Heart right ventricle (tissue), 16 donors: ENCODE data around the gene PTPN2. TPM values are rescaled to one million over a fixed set of nuclear protein-coding genes. Genes with fewer than 3 reads are reported as not detected.

Experiments
- ATAC-seq, 8 donors: fragments of 200-7000 bp; cut with Tn5 transposase; one replicate each; pipeline ENCODE4 v1.9.1; 2020; ENCODE audit warnings: mild to moderate bottlenecking in 8 of 8, moderate library complexity in 8 of 8, moderate number of reproducible peaks in 1 of 8
- DNase-seq, 2 donors: peaks; one replicate each; pipeline ENCODE4 v3.0.0-alpha.2; 2020
- H3K27ac ChIP-seq, 10 donors: fragments of 200-600 bp; sonication (generic) in 2 of 10; one replicate each; pipeline versions ENCODE4 v1.5.0 to v1.8.0; 2020 to 2022; ENCODE audit warnings: mild to moderate bottlenecking in 3 of 10
- H3K27me3 ChIP-seq, 7 donors: fragments of 200-600 bp; one replicate each; pipeline ENCODE4 v1.8.0; 2021 to 2022; ENCODE audit warnings: mild to moderate bottlenecking in 2 of 7
- H3K36me3 ChIP-seq, 9 donors: fragments of 200-600 bp; sonication (generic) in 1 of 9; one replicate each; pipeline versions ENCODE4 v1.5.0 to v1.8.0; 2020 to 2022; ENCODE audit warnings: mild to moderate bottlenecking in 2 of 9
- H3K4me1 ChIP-seq, 9 donors: fragments of 200-600 bp; sonication (generic) in 1 of 9; one replicate each; pipeline versions ENCODE4 v1.5.0 to v1.8.0; 2020 to 2022; ENCODE audit warnings: mild to moderate bottlenecking in 4 of 9
- H3K4me3 ChIP-seq, 10 donors: fragments of 200-600 bp; sonication (generic) in 2 of 10; one replicate each; pipeline versions ENCODE4 v1.5.0 to v1.8.0; 2020 to 2022; ENCODE audit warnings: mild to moderate bottlenecking in 7 of 10, moderate library complexity in 2 of 10
- H3K9me3 ChIP-seq, 11 donors: fragments of 200-600 bp in 10 of 11; sonication (generic) in 2 of 11; one replicate each; pipeline versions ENCODE4 v1.5.0 to v1.8.0; 2013 to 2022; ENCODE audit warnings: mild to moderate bottlenecking in 2 of 11, control low read depth in 1 of 11, moderate library complexity in 1 of 11
- WGBS, 2 donors: extraction: QIAGEN DNeasy Blood & Tissue Kit; methylation state at CpG; one replicate each; pipeline ENCODE4 v1.1.7; 2013; ENCODE audit warnings: inconsistent platforms in 1 of 2; 5-methylcytosine and 5-hydroxymethylcytosine counted together
- intact Hi-C, 10 donors: fragments of 100-400 bp; cut with DNase I; formaldehyde crosslinking; loops; one replicate each; pipeline versions ENCODE4 v1.11.1 to v1.14.2; 2022
- polyA plus RNA-seq, 2 donors: library from polyadenylated mRNA; stranded (reverse); fragments of 200-250 nt; gene quantifications; one replicate each; pipeline ENCODE4 v1.2.3, GENCODE V29; 2013
- total RNA-seq, 10 donors: library from RNA; stranded (reverse); fragmentation: NEBNext Ultra II Directional in 3 of 10; extraction: Animal tissue kit (Norgen Biotek cat#: 25700) in 3 of 10; gene quantifications; one replicate each; pipeline versions ENCODE4 v1.2.1 to v1.2.4, GENCODE V29; 2021 to 2023
- TF ChIP-seq, protein P1 (sequence below), 9 donors: fragments of 200-600 bp; sonication (generic) in 2 of 9; IDR thresholded peaks; one replicate each; pipeline versions ENCODE4 v1.5.0 to v1.8.0; 2021 to 2022; ENCODE audit warnings: antibody characterized with exemption in 9 of 9, mild to moderate bottlenecking in 5 of 9, moderate library complexity in 1 of 9
- donor health status: Arrhythmogenic right ventricular cardiomyopathy.
- donor health status: ischemic (EF 13 %, LVEDD 7.1; RV severe dilation, severe dysfunction).
- donor health status: healthy with polysubstance abuse.
- donor health status: DM: no; HTN: yes; CAD: no.
- donor health status: DM: no; HTN: no; CAD: no.
- donor health status: ischemic (EF 25% LVEDD 6.9; RV normal size, moderate dysfunction).
- donor health status: ischemic (EF 25% LVEDD 5.7; RV mildly dilated, moderate dysfunction).
- donor health status: healthy.
- donor health status: DM: yes; HTN: yes; CAD: no.
- donor health status: Ischemic cardiomyopathy.
- donor health status: ischemic (EF 35%, LVEDD 5.7; RV mildly dilated, moderate dysfunction).
- donor health status: nonischemic (EF 11% LVEDD 7.7; RV severe dilation, severe dysfunction).
- donor health status: DM: yes; HTN: yes; CAD: no.
- donor health status: PGD.
- donor health status: ischemic (EF 29% LVEDD 5.4; RV normal size, mild dysfunction).
- donor health status: nonischemic (EF 23%, LVEDD 6.1; RV moderate dilation, normal function).

PTPN2 gene
- total and polyA plus RNA-seq, 12 donors: 10.5 to 19.5 (median 13.5) TPM

DNA sequence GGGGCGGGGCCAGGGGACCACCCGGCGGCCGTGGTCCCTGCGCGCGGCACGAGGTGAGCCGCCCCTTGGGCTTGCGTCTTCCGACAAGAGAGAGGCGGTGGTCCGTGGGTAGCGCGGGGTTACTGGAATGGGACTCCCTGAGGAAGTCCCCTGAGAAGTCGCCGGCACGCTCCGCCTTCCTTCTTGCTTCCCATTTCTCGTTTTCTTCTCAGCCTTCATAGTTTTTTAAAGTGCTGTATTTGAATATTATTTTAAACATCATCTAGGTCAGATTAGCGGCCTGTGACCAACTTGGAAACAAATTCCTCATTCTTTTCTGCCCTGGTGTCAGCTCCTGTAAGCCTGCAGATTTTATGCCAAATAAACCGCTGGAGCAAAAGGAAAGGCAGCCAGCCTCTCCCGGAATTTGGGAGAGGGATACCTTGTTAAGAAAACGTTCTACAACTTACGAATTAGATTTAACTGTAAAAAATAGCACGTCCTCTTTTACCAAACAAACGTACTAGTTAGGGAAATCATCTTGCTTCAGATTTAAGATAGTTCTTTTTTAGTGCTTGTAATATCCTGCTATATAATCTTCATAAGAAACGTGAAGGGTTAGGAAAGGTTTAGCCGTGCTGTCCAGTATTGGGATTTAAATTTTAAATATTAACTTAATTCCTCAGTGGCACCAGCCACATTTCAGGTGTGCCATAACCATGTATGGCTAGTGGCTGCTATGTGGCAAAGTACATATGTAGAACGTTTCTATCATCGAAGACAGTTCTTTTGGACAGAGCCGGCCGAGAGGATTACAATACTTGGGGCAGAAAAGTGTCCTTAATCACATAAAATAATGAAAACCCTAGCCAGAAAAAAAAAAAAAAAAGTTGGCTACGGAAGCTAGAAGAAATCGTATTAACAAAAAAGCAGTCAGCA lies 628 bp upstream of the PTPN2 start:
- H3K36me3 ChIP-seq: peaks cover 0 to 3% (median 0%) of the 10 kb centered on the region in 9 donors
- 14 to 17% methylated on average over 28 to 35 of the region's 35 CpGs for WGBS, 2 donors
- DNase-seq (peak in 1 of 2 donors; percentile 70), ATAC-seq (peak in 1 of 8 donors; percentile 0)
- intact Hi-C loops: loop anchor here in 3 of 10 donors (5.0 kb wide), 2 partner anchors 42 to 63 kb away; partner anchors contain the start of gene SEH1L (in 2 of the 3)
- TF ChIP-seq, protein P1, sequence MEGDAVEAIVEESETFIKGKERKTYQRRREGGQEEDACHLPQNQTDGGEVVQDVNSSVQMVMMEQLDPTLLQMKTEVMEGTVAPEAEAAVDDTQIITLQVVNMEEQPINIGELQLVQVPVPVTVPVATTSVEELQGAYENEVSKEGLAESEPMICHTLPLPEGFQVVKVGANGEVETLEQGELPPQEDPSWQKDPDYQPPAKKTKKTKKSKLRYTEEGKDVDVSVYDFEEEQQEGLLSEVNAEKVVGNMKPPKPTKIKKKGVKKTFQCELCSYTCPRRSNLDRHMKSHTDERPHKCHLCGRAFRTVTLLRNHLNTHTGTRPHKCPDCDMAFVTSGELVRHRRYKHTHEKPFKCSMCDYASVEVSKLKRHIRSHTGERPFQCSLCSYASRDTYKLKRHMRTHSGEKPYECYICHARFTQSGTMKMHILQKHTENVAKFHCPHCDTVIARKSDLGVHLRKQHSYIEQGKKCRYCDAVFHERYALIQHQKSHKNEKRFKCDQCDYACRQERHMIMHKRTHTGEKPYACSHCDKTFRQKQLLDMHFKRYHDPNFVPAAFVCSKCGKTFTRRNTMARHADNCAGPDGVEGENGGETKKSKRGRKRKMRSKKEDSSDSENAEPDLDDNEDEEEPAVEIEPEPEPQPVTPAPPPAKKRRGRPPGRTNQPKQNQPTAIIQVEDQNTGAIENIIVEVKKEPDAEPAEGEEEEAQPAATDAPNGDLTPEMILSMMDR (IDR thresholded peaks at IDR 0.05): no peak
- H3K4me3 ChIP-seq: peak overlapping the region; percentile 68 to 93 (median 79)
- H3K9me3 ChIP-seq: no peaks in the 10 kb centered on the region
- H3K4me1 ChIP-seq: peaks cover 0 to 47% (median 22%) of the 10 kb centered on the region in 9 donors
- H3K27me3 ChIP-seq: no peaks in the 10 kb centered on the region
- peak overlapping the region; percentile 98 to 100 (median 100) for H3K27ac ChIP-seq

DNA sequence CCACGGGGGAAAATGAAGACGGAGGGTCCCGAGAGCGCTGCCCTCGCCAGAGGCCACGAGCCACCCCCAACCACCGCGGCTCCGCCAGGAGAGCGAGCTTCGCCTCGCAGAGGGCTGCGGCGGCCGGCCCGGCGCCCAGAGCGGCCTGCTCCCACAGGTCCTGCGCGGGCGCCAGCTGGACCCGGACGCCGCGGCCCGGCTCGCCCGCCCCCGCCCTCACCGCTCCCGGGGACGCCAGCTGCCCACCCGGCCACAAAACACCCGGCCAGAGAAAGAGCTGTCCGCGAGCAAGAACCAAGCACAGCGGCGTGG lies 709 bp downstream of the PTPN2 start:
- TF ChIP-seq, protein P1 (IDR thresholded peaks at IDR 0.05): no peak
- no peaks in the 10 kb centered on the region for H3K9me3 ChIP-seq
- WGBS, 2 donors: 0% methylated on average over 38 of the region's 38 CpGs
- peak overlapping the region; percentile 68 to 93 (median 79) for H3K4me3 ChIP-seq
- H3K27ac ChIP-seq: peak overlapping the region; percentile 98 to 100 (median 100)
- peaks cover 0 to 3% (median 0%) of the 10 kb centered on the region in 9 donors for H3K36me3 ChIP-seq
- no peak for DNase-seq
- peaks cover 0 to 61% (median 22%) of the 10 kb centered on the region in 9 donors for H3K4me1 ChIP-seq
- intact Hi-C loops: loop anchor here in 4 of 10 donors (1.0 to 5.0 kb wide), 3 partner anchors 41 to 64 kb away; partner anchors contain the start of gene SEH1L (in 2 of the 4)
- H3K27me3 ChIP-seq: no peaks in the 10 kb centered on the region
- ATAC-seq: peak; percentile 45 to 80 (median 63)

DNA sequence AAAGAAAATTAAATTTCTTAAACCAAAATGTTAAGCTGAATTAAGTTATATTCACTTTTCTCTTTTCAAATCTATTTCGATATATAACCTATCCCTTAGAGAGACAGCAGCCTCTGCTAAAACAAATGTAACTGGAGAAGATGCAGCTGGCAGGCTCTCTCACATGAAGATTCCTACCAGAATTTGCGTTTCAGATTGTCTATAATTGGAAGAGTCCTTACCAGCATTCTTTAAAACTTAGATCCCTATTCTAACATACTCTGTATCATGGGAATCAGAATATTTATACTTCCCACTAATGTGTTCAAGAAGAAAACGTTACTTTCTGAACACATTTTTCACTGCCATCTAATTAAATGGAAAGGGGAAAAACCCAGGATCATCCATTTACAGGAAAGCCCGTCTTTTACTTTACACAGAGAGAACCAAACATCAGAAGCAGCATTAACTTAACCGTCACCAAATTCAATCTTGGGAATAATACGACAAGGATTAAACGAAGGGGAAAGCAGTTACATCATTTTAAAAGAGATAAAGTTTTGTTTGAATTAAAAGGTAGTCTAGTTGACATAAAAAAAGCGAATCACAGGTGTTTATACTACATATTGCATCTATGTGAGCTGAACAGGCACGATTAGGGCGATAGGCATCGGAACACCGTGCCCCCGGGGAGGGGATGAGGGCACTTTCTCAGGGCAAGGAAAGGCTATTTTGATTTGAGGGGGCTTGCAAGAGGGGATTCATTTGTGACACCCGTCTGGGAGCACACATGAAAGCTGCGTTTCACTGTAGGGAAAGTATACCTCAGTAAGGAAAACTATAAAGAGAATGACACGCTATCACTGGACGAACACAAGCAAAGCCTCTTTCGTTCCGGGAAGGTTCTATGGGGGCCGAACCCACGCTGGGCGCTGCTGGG lies 1.3 kb downstream of the PTPN2 start:
- H3K9me3 ChIP-seq: no peaks in the 10 kb centered on the region
- no peak for ATAC-seq
- H3K36me3 ChIP-seq: peaks cover 0 to 3% (median 0%) of the 10 kb centered on the region in 9 donors
- H3K27ac ChIP-seq: peak overlapping the region; percentile 98 to 100 (median 100)
- no peaks in the 10 kb centered on the region for H3K27me3 ChIP-seq
- intact Hi-C loops: loop anchor here in 4 of 10 donors (1.0 to 5.0 kb wide), 3 partner anchors 40 to 65 kb away; partner anchors contain the start of gene SEH1L (in 2 of the 4)
- peaks cover 0 to 67% (median 22%) of the 10 kb centered on the region in 9 donors for H3K4me1 ChIP-seq
- TF ChIP-seq, protein P1 (IDR thresholded peaks at IDR 0.05): no peak
- WGBS, 2 donors: 11% methylated on average over 22 of the region's 22 CpGs
- DNase-seq: no peak
- H3K4me3 ChIP-seq: peak overlapping the region; percentile 68 to 93 (median 79)
